Measurements from ENCODE around the gene VANGL2.

VANGL2 gene

GRCh38 chr1:160394673-160395072 is 5.7 kb upstream of the VANGL2 start:
- ChIA-PET CTCF (interaction anchor here (7.1 kb wide), 1 partner anchor 17 kb away, joined by 36 read pairs; no protein-coding TSS in a partner anchor), POLR2A (no interaction called here)
- no peak overlapping the region for H3K4me3 ChIP-seq (ENCODE audit: low read depth, low read length)
- no peak for DNase-seq (ENCODE audit: low read depth, low spot score)
- TF ChIP-seq CTCF (IDR thresholded peaks at IDR 0.05; ENCODE audit: insufficient read depth, low read length, missing control alignments) = no peak

GRCh38 chr1:160397651-160398050 is 2.7 kb upstream of the VANGL2 start:
- ChIA-PET CTCF (interaction anchor here (1.1 to 1.4 kb wide), 2 partner anchors 17 to 19 kb away, joined by 4 read pairs; no protein-coding TSS in a partner anchor), POLR2A (no interaction called here)
- TF ChIP-seq CTCF (IDR thresholded peaks at IDR 0.05; ENCODE audit: insufficient read depth, low read length, missing control alignments) = no peak
- no peak overlapping the region for H3K4me3 ChIP-seq (ENCODE audit: low read depth, low read length)
- DNase-seq (ENCODE audit: low read depth, low spot score) = no peak

- DNase-seq (ENCODE audit: low read depth, low spot score) = no peak
- no peak overlapping the region for H3K4me3 ChIP-seq (ENCODE audit: low read depth, low read length)
- POLR2A ChIA-PET = no interaction called here
- no peak for TF ChIP-seq CTCF (IDR thresholded peaks at IDR 0.05; ENCODE audit: insufficient read depth, low read length, missing control alignments)
- CTCF ChIA-PET = interaction anchor here (1.0 kb wide), 1 partner anchor 17 kb away, joined by 4 read pairs; no protein-coding TSS in a partner anchor
Measured at GRCh38 chr1:160398823-160399222, 1.5 kb upstream of the VANGL2 start.

GRCh38 chr1:160399544-160400222 is 681 bp upstream of the VANGL2 start:
- H3K4me3 ChIP-seq (ENCODE audit: low read depth, low read length) = peak overlapping the region; percentile 61
- POLR2A ChIA-PET = no interaction called here
- no peak for TF ChIP-seq CTCF (IDR thresholded peaks at IDR 0.05; ENCODE audit: insufficient read depth, low read length, missing control alignments)
- CTCF ChIA-PET = no interaction called here
- DNase-seq (ENCODE audit: low read depth, low spot score) = no peak

GRCh38 chr1:160400646-160401486 is 502 bp downstream of the VANGL2 start:
- DNase-seq (ENCODE audit: low read depth, low spot score) = no peak
- ChIA-PET POLR2A (no interaction called here), CTCF (no interaction called here)
- TF ChIP-seq CTCF (IDR thresholded peaks at IDR 0.05; ENCODE audit: insufficient read depth, low read length, missing control alignments) = no peak
- peak overlapping the region; percentile 61 for H3K4me3 ChIP-seq (ENCODE audit: low read depth, low read length)

- CTCF ChIA-PET = no interaction called here
Measured at GRCh38 chr1:160401487-160401805, 1.1 kb downstream of the VANGL2 start.

More at GRCh38 chr1:160401487-160401805, 1.1 kb downstream of the VANGL2 start:
- no peak for DNase-seq (ENCODE audit: low read depth, low spot score)
- H3K4me3 ChIP-seq (ENCODE audit: low read depth, low read length) = peak overlapping the region; percentile 61
- POLR2A ChIA-PET = no interaction called here
- no peak for TF ChIP-seq CTCF (IDR thresholded peaks at IDR 0.05; ENCODE audit: insufficient read depth, low read length, missing control alignments)

Measured in AG04449 (cell line).